Fibroblast of lung (primary cell): ENCODE measurements around the gene BAD.

Experiments used
- EZH2 ChIP-seq: IDR thresholded peaks from 2 replicates; pipeline ENCODE4 v1.5.1; 2012; ENCODE audit warnings: low read length, control low read depth, mild to moderate bottlenecking; ENCODE audit errors: missing control alignments
- TF ChIP-seq, protein P1 (sequence below), 2 donors: IDR thresholded peaks in 1 of 2; conservative IDR thresholded peaks in 1 of 2; 1 replicate in 1 of 2; 2 replicates in 1 of 2; pipeline ENCODE4 v1.5.1; 2011 to 2012; ENCODE audit warnings: low read length in 2 of 2, control low read depth in 1 of 2, inconsistent platforms in 1 of 2, low read depth in 1 of 2, mild to moderate bottlenecking in 1 of 2

DNA sequence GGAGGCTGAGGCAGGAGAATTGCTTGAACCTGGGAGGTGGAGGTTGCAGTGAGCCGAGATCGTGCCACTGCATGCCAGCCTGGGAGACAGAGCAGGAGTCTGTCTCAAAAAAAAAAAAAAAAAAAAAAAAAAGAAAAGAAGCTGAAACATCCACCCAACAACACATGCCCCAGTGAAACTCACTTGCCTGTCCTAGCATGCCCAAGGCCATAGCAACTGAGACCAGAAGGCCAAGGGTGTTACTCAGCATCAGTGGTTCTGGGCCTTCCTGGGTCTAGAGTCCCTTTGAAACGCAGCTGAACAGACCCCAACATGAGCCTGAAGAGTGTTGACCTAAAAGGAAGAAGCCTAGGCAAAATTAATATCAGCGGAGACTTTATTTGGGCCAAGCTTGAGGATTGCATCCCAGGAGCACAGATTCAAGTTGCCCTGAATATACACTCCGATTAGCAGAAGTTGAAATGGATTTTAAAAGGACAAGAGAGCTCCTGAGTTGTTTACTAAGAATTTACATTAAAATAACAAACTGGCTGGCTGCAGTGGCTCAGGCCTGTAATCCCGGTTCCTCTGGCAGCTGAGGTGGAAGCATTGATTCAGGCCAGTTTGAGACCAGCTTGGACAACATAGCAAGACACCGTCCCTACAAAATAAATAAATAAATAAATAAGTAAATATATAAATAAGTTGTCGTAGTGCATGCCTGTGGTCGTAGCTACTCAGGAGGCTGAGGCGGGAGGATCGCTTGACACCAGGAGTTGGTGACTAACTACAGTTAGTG lies 40.4 kb upstream of the BAD start:
- TF ChIP-seq, protein P1, sequence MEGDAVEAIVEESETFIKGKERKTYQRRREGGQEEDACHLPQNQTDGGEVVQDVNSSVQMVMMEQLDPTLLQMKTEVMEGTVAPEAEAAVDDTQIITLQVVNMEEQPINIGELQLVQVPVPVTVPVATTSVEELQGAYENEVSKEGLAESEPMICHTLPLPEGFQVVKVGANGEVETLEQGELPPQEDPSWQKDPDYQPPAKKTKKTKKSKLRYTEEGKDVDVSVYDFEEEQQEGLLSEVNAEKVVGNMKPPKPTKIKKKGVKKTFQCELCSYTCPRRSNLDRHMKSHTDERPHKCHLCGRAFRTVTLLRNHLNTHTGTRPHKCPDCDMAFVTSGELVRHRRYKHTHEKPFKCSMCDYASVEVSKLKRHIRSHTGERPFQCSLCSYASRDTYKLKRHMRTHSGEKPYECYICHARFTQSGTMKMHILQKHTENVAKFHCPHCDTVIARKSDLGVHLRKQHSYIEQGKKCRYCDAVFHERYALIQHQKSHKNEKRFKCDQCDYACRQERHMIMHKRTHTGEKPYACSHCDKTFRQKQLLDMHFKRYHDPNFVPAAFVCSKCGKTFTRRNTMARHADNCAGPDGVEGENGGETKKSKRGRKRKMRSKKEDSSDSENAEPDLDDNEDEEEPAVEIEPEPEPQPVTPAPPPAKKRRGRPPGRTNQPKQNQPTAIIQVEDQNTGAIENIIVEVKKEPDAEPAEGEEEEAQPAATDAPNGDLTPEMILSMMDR (conservative IDR thresholded peaks at IDR 0.05 in 1 of 2, IDR thresholded peaks at IDR 0.05 in 1 of 2; ENCODE audit: low read depth in 1 of 2, low read length in 2 of 2) = no peak
- no peak for TF ChIP-seq EZH2
